ENCODE measurements around the gene CSMD2. TPM values are rescaled to one million over a fixed set of nuclear protein-coding genes. Genes with fewer than 3 reads are reported as not detected.
A peak's percentile ranks its signal among the peaks of the same experiment; 100 is the strongest.

The CSMD2 gene
- polyA plus RNA-seq, 4 donors: under 0.01 to 0.54 (median 0.09) TPM

GRCh38 chr1:33577663-33578062 lies 587.4 kb downstream of the CSMD2 start:
- H3K4me3 ChIP-seq (ENCODE audit: low read depth in 1 of 3, low read length in 3 of 3): no peak overlapping the region
- no peak overlapping the region for H3K27ac ChIP-seq (ENCODE audit: low read depth in 1 of 3, low read length in 2 of 3)
- DNase-seq: peak in 1 of 2 donors; percentile 33
- 49 to 77% (median 65%) methylated on average over 9 of the region's 9 CpGs for WGBS, 3 donors
- peaks cover 0 to 2% (median 0%) of the 10 kb centered on the region in 3 donors for H3K4me1 ChIP-seq (ENCODE audit: control insufficient read depth in 3 of 3, insufficient read depth in 2 of 3, low read depth in 1 of 3, low read length in 2 of 3)
- no peaks in the 10 kb centered on the region for H3K36me3 ChIP-seq (ENCODE audit: control insufficient read depth in 3 of 3, insufficient read depth in 2 of 3, low read depth in 1 of 3, low read length in 3 of 3)
- H3K27me3 ChIP-seq (ENCODE audit: control insufficient read depth in 3 of 3, insufficient read depth in 3 of 3, low read length in 3 of 3): no peaks in the 10 kb centered on the region
- no peaks in the 10 kb centered on the region for H3K9me3 ChIP-seq (ENCODE audit: control insufficient read depth in 2 of 2, insufficient read depth in 1 of 2, low read depth in 1 of 2, low read length in 1 of 2)
- no peak for FAIRE-seq

GRCh38 chr1:33576821-33577599 lies 588.0 kb downstream of the CSMD2 start:
- DNase-seq: no peak
- Histone ChIP-seq H3K36me3 (ENCODE audit: control insufficient read depth in 3 of 3, insufficient read depth in 2 of 3, low read depth in 1 of 3, low read length in 3 of 3) (no peaks in the 10 kb centered on the region), H3K27me3 (ENCODE audit: control insufficient read depth in 3 of 3, insufficient read depth in 3 of 3, low read length in 3 of 3) (peaks cover 0 to 2% (median 0%) of the 10 kb centered on the region in 3 donors), H3K4me3 (ENCODE audit: low read depth in 1 of 3, low read length in 3 of 3) (no peak overlapping the region), H3K27ac (ENCODE audit: low read depth in 1 of 3, low read length in 2 of 3) (no peak overlapping the region), H3K4me1 (ENCODE audit: control insufficient read depth in 3 of 3, insufficient read depth in 2 of 3, low read depth in 1 of 3, low read length in 2 of 3) (peaks cover 0 to 2% (median 0%) of the 10 kb centered on the region in 3 donors), H3K9me3 (ENCODE audit: control insufficient read depth in 2 of 2, insufficient read depth in 1 of 2, low read depth in 1 of 2, low read length in 1 of 2) (no peaks in the 10 kb centered on the region)
- 80 to 84% (median 80%) methylated on average over 11 of the region's 11 CpGs for WGBS, 3 donors
- no peak for FAIRE-seq

DNA sequence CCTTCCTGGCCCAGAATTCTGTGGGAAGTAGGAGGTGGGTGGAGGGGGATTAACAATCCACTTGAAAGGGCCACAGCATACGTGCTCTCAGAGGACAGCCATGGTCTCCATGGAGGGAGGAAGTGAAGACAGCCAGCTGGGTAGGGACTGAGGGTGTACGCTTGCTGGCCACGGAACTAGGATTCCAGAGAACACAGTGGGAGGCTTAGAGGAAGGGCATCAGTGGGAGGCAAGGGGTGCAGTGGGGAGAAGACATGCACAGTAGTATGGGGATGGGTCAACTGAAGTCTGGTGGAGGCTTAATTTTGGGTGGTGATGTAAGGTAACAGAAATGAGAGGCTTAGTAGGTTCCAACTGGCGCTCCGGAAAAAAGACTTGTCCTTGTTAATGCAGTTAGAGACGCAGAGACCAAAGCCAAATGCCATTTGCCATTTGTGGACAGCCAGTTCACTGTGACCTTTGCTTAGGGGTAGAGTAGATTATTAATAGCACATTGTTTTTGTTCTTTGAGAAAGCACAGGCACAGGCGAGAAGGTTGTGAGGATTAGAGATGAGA lies 589.6 kb downstream of the CSMD2 start:
- FAIRE-seq: no peak
- no peaks in the 10 kb centered on the region for H3K9me3 ChIP-seq (ENCODE audit: control insufficient read depth in 2 of 2, insufficient read depth in 1 of 2, low read depth in 1 of 2, low read length in 1 of 2)
- WGBS, 3 donors: 49 to 65% (median 62%) methylated on average over 7 of the region's 7 CpGs
- no peak overlapping the region for H3K4me3 ChIP-seq (ENCODE audit: low read depth in 1 of 3, low read length in 3 of 3)
- H3K27me3 ChIP-seq (ENCODE audit: control insufficient read depth in 3 of 3, insufficient read depth in 3 of 3, low read length in 3 of 3): peaks cover 0 to 2% (median 0%) of the 10 kb centered on the region in 3 donors
- peaks cover 0 to 2% (median 0%) of the 10 kb centered on the region in 3 donors for H3K4me1 ChIP-seq (ENCODE audit: control insufficient read depth in 3 of 3, insufficient read depth in 2 of 3, low read depth in 1 of 3, low read length in 2 of 3)
- H3K27ac ChIP-seq (ENCODE audit: low read depth in 1 of 3, low read length in 2 of 3): peak overlapping the region in 1 of 3 donors; percentile 29
- DNase-seq: no peak
- no peaks in the 10 kb centered on the region for H3K36me3 ChIP-seq (ENCODE audit: control insufficient read depth in 3 of 3, insufficient read depth in 2 of 3, low read depth in 1 of 3, low read length in 3 of 3)

- peaks cover 0 to 2% (median 0%) of the 10 kb centered on the region in 3 donors for H3K27me3 ChIP-seq (ENCODE audit: control insufficient read depth in 3 of 3, insufficient read depth in 3 of 3, low read length in 3 of 3)
- DNase-seq (no peak), FAIRE-seq (no peak)
- H3K9me3 ChIP-seq (ENCODE audit: control insufficient read depth in 2 of 2, insufficient read depth in 1 of 2, low read depth in 1 of 2, low read length in 1 of 2): no peaks in the 10 kb centered on the region
- no peak overlapping the region for H3K27ac ChIP-seq (ENCODE audit: low read depth in 1 of 3, low read length in 2 of 3)
- peaks cover 0 to 2% (median 0%) of the 10 kb centered on the region in 3 donors for H3K4me1 ChIP-seq (ENCODE audit: control insufficient read depth in 3 of 3, insufficient read depth in 2 of 3, low read depth in 1 of 3, low read length in 2 of 3)
- WGBS, 3 donors: 45 to 60% (median 51%) methylated on average over 3 of the region's 3 CpGs
- no peaks in the 10 kb centered on the region for H3K36me3 ChIP-seq (ENCODE audit: control insufficient read depth in 3 of 3, insufficient read depth in 2 of 3, low read depth in 1 of 3, low read length in 3 of 3)
- H3K4me3 ChIP-seq (ENCODE audit: low read depth in 1 of 3, low read length in 3 of 3): no peak overlapping the region
Measured at GRCh38 chr1:33573661-33574060, 591.4 kb downstream of the CSMD2 start.

- DNase-seq (no peak), FAIRE-seq (no peak)
- WGBS, 3 donors: 85 to 92% (median 90%) methylated on average over 5 of the region's 5 CpGs
- Histone ChIP-seq H3K4me1 (ENCODE audit: control insufficient read depth in 3 of 3, insufficient read depth in 2 of 3, low read depth in 1 of 3, low read length in 2 of 3) (peaks cover 0 to 2% (median 0%) of the 10 kb centered on the region in 3 donors), H3K27ac (ENCODE audit: low read depth in 1 of 3, low read length in 2 of 3) (no peak overlapping the region), H3K27me3 (ENCODE audit: control insufficient read depth in 3 of 3, insufficient read depth in 3 of 3, low read length in 3 of 3) (peaks cover 0 to 2% (median 0%) of the 10 kb centered on the region in 3 donors), H3K9me3 (ENCODE audit: control insufficient read depth in 2 of 2, insufficient read depth in 1 of 2, low read depth in 1 of 2, low read length in 1 of 2) (no peaks in the 10 kb centered on the region), H3K4me3 (ENCODE audit: low read depth in 1 of 3, low read length in 3 of 3) (no peak overlapping the region), H3K36me3 (ENCODE audit: control insufficient read depth in 3 of 3, insufficient read depth in 2 of 3, low read depth in 1 of 3, low read length in 3 of 3) (no peaks in the 10 kb centered on the region)
Measured at GRCh38 chr1:33572387-33572786, 592.6 kb downstream of the CSMD2 start.

- Histone ChIP-seq H3K36me3 (ENCODE audit: control insufficient read depth in 3 of 3, insufficient read depth in 2 of 3, low read depth in 1 of 3, low read length in 3 of 3) (no peaks in the 10 kb centered on the region), H3K4me3 (ENCODE audit: low read depth in 1 of 3, low read length in 3 of 3) (no peak overlapping the region), H3K9me3 (ENCODE audit: control insufficient read depth in 2 of 2, insufficient read depth in 1 of 2, low read depth in 1 of 2, low read length in 1 of 2) (no peaks in the 10 kb centered on the region), H3K4me1 (ENCODE audit: control insufficient read depth in 3 of 3, insufficient read depth in 2 of 3, low read depth in 1 of 3, low read length in 2 of 3) (no peaks in the 10 kb centered on the region), H3K27ac (ENCODE audit: low read depth in 1 of 3, low read length in 2 of 3) (no peak overlapping the region), H3K27me3 (ENCODE audit: control insufficient read depth in 3 of 3, insufficient read depth in 3 of 3, low read length in 3 of 3) (peaks cover 0 to 2% (median 0%) of the 10 kb centered on the region in 3 donors)
- FAIRE-seq (no peak), DNase-seq (no peak)
- 91 to 93% (median 92%) methylated on average over 7 of the region's 7 CpGs for WGBS, 3 donors
Measured at GRCh38 chr1:33569331-33569730, 595.7 kb downstream of the CSMD2 start.

- WGBS, 3 donors: 63 to 70% (median 70%) methylated on average over 2 of the region's 2 CpGs
- no peak overlapping the region for H3K27ac ChIP-seq (ENCODE audit: low read depth in 1 of 3, low read length in 2 of 3)
- no peaks in the 10 kb centered on the region for H3K4me1 ChIP-seq (ENCODE audit: control insufficient read depth in 3 of 3, insufficient read depth in 2 of 3, low read depth in 1 of 3, low read length in 2 of 3)
- no peaks in the 10 kb centered on the region for H3K27me3 ChIP-seq (ENCODE audit: control insufficient read depth in 3 of 3, insufficient read depth in 3 of 3, low read length in 3 of 3)
- no peak overlapping the region for H3K4me3 ChIP-seq (ENCODE audit: low read depth in 1 of 3, low read length in 3 of 3)
- H3K9me3 ChIP-seq (ENCODE audit: control insufficient read depth in 2 of 2, insufficient read depth in 1 of 2, low read depth in 1 of 2, low read length in 1 of 2): no peaks in the 10 kb centered on the region
- FAIRE-seq: no peak
- H3K36me3 ChIP-seq (ENCODE audit: control insufficient read depth in 3 of 3, insufficient read depth in 2 of 3, low read depth in 1 of 3, low read length in 3 of 3): no peaks in the 10 kb centered on the region
- DNase-seq: no peak
Measured at GRCh38 chr1:33563699-33564098, 601.3 kb downstream of the CSMD2 start.

GRCh38 chr1:33562563-33562962 lies 602.5 kb downstream of the CSMD2 start:
- no peak overlapping the region for H3K4me3 ChIP-seq (ENCODE audit: low read depth in 1 of 3, low read length in 3 of 3)
- no peak overlapping the region for H3K27ac ChIP-seq (ENCODE audit: low read depth in 1 of 3, low read length in 2 of 3)
- H3K4me1 ChIP-seq (ENCODE audit: control insufficient read depth in 3 of 3, insufficient read depth in 2 of 3, low read depth in 1 of 3, low read length in 2 of 3): no peaks in the 10 kb centered on the region
- H3K9me3 ChIP-seq (ENCODE audit: control insufficient read depth in 2 of 2, insufficient read depth in 1 of 2, low read depth in 1 of 2, low read length in 1 of 2): no peaks in the 10 kb centered on the region
- FAIRE-seq (no peak), DNase-seq (no peak)
- H3K27me3 ChIP-seq (ENCODE audit: control insufficient read depth in 3 of 3, insufficient read depth in 3 of 3, low read length in 3 of 3): no peaks in the 10 kb centered on the region
- WGBS, 3 donors: 84 to 90% (median 85%) methylated on average over 4 of the region's 4 CpGs
- H3K36me3 ChIP-seq (ENCODE audit: control insufficient read depth in 3 of 3, insufficient read depth in 2 of 3, low read depth in 1 of 3, low read length in 3 of 3): no peaks in the 10 kb centered on the region
